B cell (primary cell): ENCODE measurements around the gene KCNC4. TPM values are rescaled to one million over a fixed set of nuclear protein-coding genes. Genes with fewer than 3 reads are reported as not detected.

ENCODE experiments used
- ATAC-seq: fragments of 200-7000 bp; cut with Tn5 transposase; one replicate; pipeline ENCODE4 v1.10.0; 2021; ENCODE audit warnings: low read depth, mild to moderate bottlenecking, moderate number of reproducible peaks, moderate library complexity
- CTCF ChIA-PET: fragments of 350-600 bp; sonication (Branson Sonifier 250); formaldehyde crosslinking; loops from one replicate; lab custom pipeline; 2021; ENCODE audit warnings: antibody characterized with exemption, inconsistent platforms; lab: Charles Lee
- POLR2A ChIA-PET: fragments of 350-600 bp; sonication (Branson Sonifier 250); formaldehyde crosslinking; loops from one replicate; lab custom pipeline; 2021; ENCODE audit warnings: antibody characterized with exemption; lab: Charles Lee
- DNase-seq: peaks from one replicate; pipeline ENCODE4 v3.0.0; 2013
- H2AFZ ChIP-seq: 2 replicates; pipeline ENCODE4 v1.6.1; 2012; ENCODE audit warnings: mild to moderate bottlenecking, low read depth, low read length; ENCODE audit not compliant: insufficient read depth, poor library complexity, severe bottlenecking
- H3K27ac ChIP-seq, 2 donors: 1 replicate in 1 of 2; 2 replicates in 1 of 2; pipeline ENCODE4 v1.5.1; 2012 to 2013; ENCODE audit warnings: low read length in 2 of 2, mild to moderate bottlenecking in 2 of 2, moderate library complexity in 1 of 2
- H3K27me3 ChIP-seq, 4 experiments: fragments of 200-600 bp in 1 of 4; sonication (generic) in 1 of 4; replicated peaks in 1 of 4; 1 replicate in 2 of 4; 2 replicates in 2 of 4; pipeline versions ENCODE4 v1.6.1 to v1.7.0; 2013 to 2016; ENCODE audit warnings: low read length in 3 of 4, mild to moderate bottlenecking in 2 of 4, mixed read lengths in 1 of 4, moderate library complexity in 1 of 4; ENCODE audit not compliant: insufficient read depth in 4 of 4, control insufficient read depth in 3 of 4; ENCODE audit errors: control extremely low read depth in 1 of 4
- H3K36me3 ChIP-seq, 2 experiments: replicated peaks in 1 of 2; 1 replicate in 1 of 2; 2 replicates in 1 of 2; pipeline versions ENCODE4 v1.6.1 to v1.7.1; 2013; ENCODE audit warnings: low read length in 1 of 2; ENCODE audit not compliant: insufficient read depth in 2 of 2, control insufficient read depth in 1 of 2; ENCODE audit errors: control extremely low read depth in 1 of 2, extremely low read depth in 1 of 2
- H3K4me1 ChIP-seq, 2 donors: fragments of 200-600 bp in 1 of 2; sonication (generic) in 1 of 2; 1 replicate in 1 of 2; 2 replicates in 1 of 2; pipeline versions ENCODE4 v1.5.1 to v1.6.1; 2013 to 2017; ENCODE audit warnings: low read length in 2 of 2; ENCODE audit not compliant: control insufficient read depth in 2 of 2, insufficient read depth in 2 of 2
- H3K4me2 ChIP-seq: replicated peaks from 2 replicates; pipeline ENCODE3; 2012; ENCODE audit warnings: mild to moderate bottlenecking, low read depth, low read length; ENCODE audit not compliant: poor library complexity, severe bottlenecking
- H3K4me3 ChIP-seq, 5 experiments: fragments of 200-600 bp in 1 of 5; sonication (generic) in 1 of 5; 1 replicate in 3 of 5; 2 replicates in 2 of 5; pipeline versions ENCODE4 v1.5.1 to v1.7.0; 2011 to 2016; ENCODE audit warnings: low read length in 4 of 5, mild to moderate bottlenecking in 4 of 5, low read depth in 2 of 5, control low read depth in 1 of 5, moderate library complexity in 1 of 5; ENCODE audit not compliant: insufficient read depth in 1 of 5; ENCODE audit errors: control extremely low read depth in 1 of 5, extremely low read depth in 1 of 5
- H3K79me2 ChIP-seq: fragments of 200-600 bp; sonication (generic); one replicate; pipeline ENCODE4 v1.6.0; 2016; ENCODE audit warnings: low read length; ENCODE audit not compliant: control insufficient read depth, insufficient read depth
- H3K9ac ChIP-seq: fragments of 200-600 bp; sonication (generic); 2 replicates; pipeline ENCODE4 v1.6.1; 2017; ENCODE audit warnings: mild to moderate bottlenecking, low read length, moderate library complexity
- H3K9me3 ChIP-seq, 3 donors: one replicate each; pipeline versions ENCODE4 v1.6.1 to v1.7.1; 2013; ENCODE audit warnings: low read length in 2 of 3; ENCODE audit not compliant: control insufficient read depth in 2 of 3, insufficient read depth in 1 of 3; ENCODE audit errors: control extremely low read depth in 1 of 3
- H4K20me1 ChIP-seq: 2 replicates; pipeline ENCODE4 v1.6.0; 2012; ENCODE audit warnings: mild to moderate bottlenecking, low read length; ENCODE audit not compliant: insufficient read depth, control insufficient read depth, poor library complexity, severe bottlenecking
- H3K27ac Mint-ChIP-seq: one replicate; pipeline ENCODE4 v1.8.0; 2021; ENCODE audit warnings: mixed read lengths
- H3K27me3 Mint-ChIP-seq: one replicate; pipeline ENCODE4 v1.8.0; 2021; ENCODE audit warnings: mixed read lengths
- H3K4me1 Mint-ChIP-seq: one replicate; pipeline ENCODE4 v1.8.0; 2021; ENCODE audit warnings: mixed read lengths
- H3K4me3 Mint-ChIP-seq: one replicate; pipeline ENCODE4 v1.8.0; 2021; ENCODE audit warnings: mixed read lengths
- H3K9me3 Mint-ChIP-seq: one replicate; pipeline ENCODE4 v1.8.0; 2022; ENCODE audit warnings: mixed read lengths; ENCODE audit not compliant: insufficient read depth
- EZH2 ChIP-seq: IDR thresholded peaks from 2 replicates; pipeline ENCODE4 v1.6.1; 2012; ENCODE audit warnings: borderline replicate concordance, low read depth, mild to moderate bottlenecking, moderate library complexity, low read length; ENCODE audit not compliant: insufficient read depth, poor library complexity, severe bottlenecking
- WGBS: methylation state at CpG from one replicate; pipeline ENCODE4 v1.1.5; 2013; ENCODE audit warnings: missing lambda C conversion rate; ENCODE audit not compliant: insufficient coverage; 5-methylcytosine and 5-hydroxymethylcytosine counted together
- intact Hi-C: fragments of 100-400 bp; cut with micrococcal nuclease; formaldehyde crosslinking; loops from one replicate; pipeline ENCODE4 v1.10.0; 2022
- polyA plus RNA-seq: library from polyadenylated mRNA; depleted of rRNA; stranded (reverse); fragments of >200 nt; gene quantifications from 2 replicates; pipeline ENCODE4 v1.2.3, GENCODE V29; 2012
- total RNA-seq, 2 donors: library from RNA; stranded (reverse); fragments of 120-200 nt in 1 of 2; gene quantifications; 1 replicate in 1 of 2; 2 replicates in 1 of 2; pipeline versions ENCODE4 v1.2.3 to v1.2.4, GENCODE V29; 2013 to 2022
- TF ChIP-seq, protein P1 (sequence below): fragments of 200-600 bp; IDR thresholded peaks from one replicate; pipeline ENCODE4 v1.8.0; 2022; ENCODE audit warnings: antibody characterized with exemption, mild to moderate bottlenecking

Gene KCNC4
- total and polyA plus RNA-seq, 2 donors (not counting 1 experiment from before 2014, with no cell fraction given) = 3.2 to 24.1 TPM

DNA sequence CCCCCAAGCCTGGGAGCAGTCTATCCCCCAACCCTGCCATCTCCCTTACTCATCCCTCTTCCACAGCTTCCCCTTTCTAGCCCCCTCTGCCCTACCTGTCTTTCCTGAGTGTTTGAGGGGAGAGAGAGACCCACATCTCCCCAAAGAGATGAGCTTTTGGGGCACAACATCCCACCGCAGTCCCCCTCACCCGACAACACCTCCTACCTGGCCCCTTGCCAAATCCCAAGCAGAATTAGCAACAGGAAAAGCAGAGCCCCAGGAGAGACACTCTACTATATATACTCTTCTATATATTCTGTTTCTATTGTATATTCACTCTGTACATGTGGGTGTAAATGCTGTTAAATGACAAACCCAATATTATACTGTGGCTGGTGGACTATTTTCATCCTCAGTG, 9.9 kb upstream of the KCNC4 start:
- no CpG with 5 or more reads among the region's 2 CpGs for WGBS
- intact Hi-C loops = no loop called here
- no peak overlapping the region for H3K4me3 Mint-ChIP-seq
- no peaks in the 10 kb centered on the region for H3K9me3 ChIP-seq
- ATAC-seq (no peak), DNase-seq (no peak)
- H3K4me1 ChIP-seq = peaks cover 3 to 7% of the 10 kb centered on the region in 2 donors
- no peak overlapping the region for H3K9ac ChIP-seq
- POLR2A ChIA-PET = no interaction called here
- no peak overlapping the region for H3K4me2 ChIP-seq
- no peak overlapping the region for H3K4me3 ChIP-seq
- no peaks in the 10 kb centered on the region for H3K27me3 ChIP-seq
- no peak overlapping the region for H3K27ac Mint-ChIP-seq
- no peak overlapping the region for H2AFZ ChIP-seq
- no peaks in the 10 kb centered on the region for H3K36me3 ChIP-seq
- TF ChIP-seq, protein P1, sequence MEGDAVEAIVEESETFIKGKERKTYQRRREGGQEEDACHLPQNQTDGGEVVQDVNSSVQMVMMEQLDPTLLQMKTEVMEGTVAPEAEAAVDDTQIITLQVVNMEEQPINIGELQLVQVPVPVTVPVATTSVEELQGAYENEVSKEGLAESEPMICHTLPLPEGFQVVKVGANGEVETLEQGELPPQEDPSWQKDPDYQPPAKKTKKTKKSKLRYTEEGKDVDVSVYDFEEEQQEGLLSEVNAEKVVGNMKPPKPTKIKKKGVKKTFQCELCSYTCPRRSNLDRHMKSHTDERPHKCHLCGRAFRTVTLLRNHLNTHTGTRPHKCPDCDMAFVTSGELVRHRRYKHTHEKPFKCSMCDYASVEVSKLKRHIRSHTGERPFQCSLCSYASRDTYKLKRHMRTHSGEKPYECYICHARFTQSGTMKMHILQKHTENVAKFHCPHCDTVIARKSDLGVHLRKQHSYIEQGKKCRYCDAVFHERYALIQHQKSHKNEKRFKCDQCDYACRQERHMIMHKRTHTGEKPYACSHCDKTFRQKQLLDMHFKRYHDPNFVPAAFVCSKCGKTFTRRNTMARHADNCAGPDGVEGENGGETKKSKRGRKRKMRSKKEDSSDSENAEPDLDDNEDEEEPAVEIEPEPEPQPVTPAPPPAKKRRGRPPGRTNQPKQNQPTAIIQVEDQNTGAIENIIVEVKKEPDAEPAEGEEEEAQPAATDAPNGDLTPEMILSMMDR = no peak
- no peak for TF ChIP-seq EZH2
- no peaks in the 10 kb centered on the region for H3K9me3 Mint-ChIP-seq
- peaks cover 6% of the 10 kb centered on the region for H3K4me1 Mint-ChIP-seq
- no peaks in the 10 kb centered on the region for H3K79me2 ChIP-seq
- CTCF ChIA-PET = interaction anchor here (1.2 to 24.7 kb wide), 6 partner anchors 9 to 297 kb away, joined by 3 to 838 read pairs (median 268); partner anchors contain the start of genes PROK1 and RBM15
- no peak overlapping the region for H3K27ac ChIP-seq
- H3K27me3 Mint-ChIP-seq = no peaks in the 10 kb centered on the region
- no peaks in the 10 kb centered on the region for H4K20me1 ChIP-seq

DNA sequence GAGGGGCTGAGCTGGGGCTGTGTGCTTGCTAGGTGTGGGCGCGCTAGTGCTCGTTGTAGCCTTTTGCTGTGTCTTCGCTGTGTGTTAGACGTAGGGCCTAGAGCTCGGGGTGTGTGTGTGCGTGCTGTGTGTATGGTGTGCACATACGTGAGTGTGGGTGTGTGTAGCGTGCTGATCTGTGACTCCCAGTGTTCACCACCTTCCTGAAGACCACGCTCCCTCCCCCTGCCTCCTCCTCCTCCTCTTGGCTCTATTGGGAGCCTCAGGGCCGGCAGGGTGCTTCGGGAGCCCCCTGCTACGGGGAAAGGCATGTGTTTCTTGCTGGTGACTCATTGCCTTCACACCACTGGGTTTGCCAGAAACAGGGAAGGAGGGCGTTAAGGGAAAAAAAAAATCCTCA, 9.4 kb upstream of the KCNC4 start:
- 93% methylated on average over 3 of the region's 14 CpGs for WGBS

More for the DNA sequence above, 9.4 kb upstream of the KCNC4 start:
- Histone ChIP-seq H3K79me2 (no peaks in the 10 kb centered on the region), H3K36me3 (no peaks in the 10 kb centered on the region), H3K4me3 (no peak overlapping the region), H3K4me1 (peaks cover 3 to 7% of the 10 kb centered on the region in 2 donors), H3K4me2 (no peak overlapping the region), H3K9ac (no peak overlapping the region), H3K9me3 (no peaks in the 10 kb centered on the region), H3K27ac (no peak overlapping the region), H4K20me1 (no peaks in the 10 kb centered on the region), H3K27me3 (no peaks in the 10 kb centered on the region), H2AFZ (no peak overlapping the region)
- TF ChIP-seq, protein P1 = no peak
- TF ChIP-seq EZH2 = no peak
- ChIA-PET CTCF (interaction anchor here (0.7 to 24.7 kb wide), 7 partner anchors 9 to 296 kb away, joined by 3 to 838 read pairs (median 6); partner anchors contain the start of genes PROK1 and RBM15), POLR2A (no interaction called here)
- Mint-ChIP-seq H3K4me1 (peaks cover 6% of the 10 kb centered on the region), H3K9me3 (no peaks in the 10 kb centered on the region), H3K4me3 (no peak overlapping the region), H3K27ac (no peak overlapping the region), H3K27me3 (no peaks in the 10 kb centered on the region)
- ATAC-seq = no peak
- DNase-seq = no peak
- intact Hi-C loops = no loop called here
